LNCAP (cell line): ENCODE data around the gene SMCO1.
A peak's percentile ranks its signal among the peaks of the same experiment; 100 is the strongest.

Experiments
- TF ChIP-seq, protein P1 (sequence below): fragments of 450-650 bp; IDR thresholded peaks from 2 replicates; pipeline ENCODE4 v1.5.1; 2017; ENCODE audit warnings: mild to moderate bottlenecking

Gene SMCO1

GRCh38 chr3:196492080-196492479 lies 23.1 kb downstream of the SMCO1 start:
- TF ChIP-seq, protein P1, sequence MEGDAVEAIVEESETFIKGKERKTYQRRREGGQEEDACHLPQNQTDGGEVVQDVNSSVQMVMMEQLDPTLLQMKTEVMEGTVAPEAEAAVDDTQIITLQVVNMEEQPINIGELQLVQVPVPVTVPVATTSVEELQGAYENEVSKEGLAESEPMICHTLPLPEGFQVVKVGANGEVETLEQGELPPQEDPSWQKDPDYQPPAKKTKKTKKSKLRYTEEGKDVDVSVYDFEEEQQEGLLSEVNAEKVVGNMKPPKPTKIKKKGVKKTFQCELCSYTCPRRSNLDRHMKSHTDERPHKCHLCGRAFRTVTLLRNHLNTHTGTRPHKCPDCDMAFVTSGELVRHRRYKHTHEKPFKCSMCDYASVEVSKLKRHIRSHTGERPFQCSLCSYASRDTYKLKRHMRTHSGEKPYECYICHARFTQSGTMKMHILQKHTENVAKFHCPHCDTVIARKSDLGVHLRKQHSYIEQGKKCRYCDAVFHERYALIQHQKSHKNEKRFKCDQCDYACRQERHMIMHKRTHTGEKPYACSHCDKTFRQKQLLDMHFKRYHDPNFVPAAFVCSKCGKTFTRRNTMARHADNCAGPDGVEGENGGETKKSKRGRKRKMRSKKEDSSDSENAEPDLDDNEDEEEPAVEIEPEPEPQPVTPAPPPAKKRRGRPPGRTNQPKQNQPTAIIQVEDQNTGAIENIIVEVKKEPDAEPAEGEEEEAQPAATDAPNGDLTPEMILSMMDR: no peak

DNA sequence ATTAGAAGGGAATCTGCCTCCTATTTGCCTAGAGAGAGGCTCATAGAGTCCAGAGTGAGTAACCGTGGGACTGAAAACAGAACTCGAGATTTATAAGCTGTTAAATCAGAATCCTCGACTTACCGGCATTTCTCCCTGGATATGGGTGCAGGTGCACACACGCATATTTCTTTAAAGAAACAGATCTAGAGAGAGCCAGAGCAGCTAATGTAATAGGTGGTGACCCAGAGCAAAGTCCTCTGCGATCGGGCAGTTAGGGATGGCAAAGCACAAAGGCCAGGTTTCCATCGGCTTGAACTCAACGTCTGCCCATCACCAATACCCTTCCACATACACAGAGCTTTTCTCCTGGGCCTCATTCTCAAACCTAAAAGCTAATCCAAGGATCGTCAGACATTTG lies 25.4 kb downstream of the SMCO1 start:
- TF ChIP-seq, protein P1: no peak

GRCh38 chr3:196486263-196486662 lies 28.9 kb downstream of the SMCO1 start:
- TF ChIP-seq, protein P1: peak; percentile 39

GRCh38 chr3:196477678-196478077 lies 37.5 kb downstream of the SMCO1 start:
- TF ChIP-seq, protein P1: no peak

- TF ChIP-seq, protein P1: no peak
Measured at GRCh38 chr3:196472286-196472685, 42.9 kb downstream of the SMCO1 start.

- TF ChIP-seq, protein P1: no peak
Measured at GRCh38 chr3:196471551-196471950, 43.6 kb downstream of the SMCO1 start.

- TF ChIP-seq, protein P1: no peak
Measured at GRCh38 chr3:196463804-196464203, 51.3 kb downstream of the SMCO1 start.

- TF ChIP-seq, protein P1: no peak
Measured at GRCh38 chr3:196463478-196463756, 51.7 kb downstream of the SMCO1 start.
